ENCODE data around the gene MACROD2.

DNA sequence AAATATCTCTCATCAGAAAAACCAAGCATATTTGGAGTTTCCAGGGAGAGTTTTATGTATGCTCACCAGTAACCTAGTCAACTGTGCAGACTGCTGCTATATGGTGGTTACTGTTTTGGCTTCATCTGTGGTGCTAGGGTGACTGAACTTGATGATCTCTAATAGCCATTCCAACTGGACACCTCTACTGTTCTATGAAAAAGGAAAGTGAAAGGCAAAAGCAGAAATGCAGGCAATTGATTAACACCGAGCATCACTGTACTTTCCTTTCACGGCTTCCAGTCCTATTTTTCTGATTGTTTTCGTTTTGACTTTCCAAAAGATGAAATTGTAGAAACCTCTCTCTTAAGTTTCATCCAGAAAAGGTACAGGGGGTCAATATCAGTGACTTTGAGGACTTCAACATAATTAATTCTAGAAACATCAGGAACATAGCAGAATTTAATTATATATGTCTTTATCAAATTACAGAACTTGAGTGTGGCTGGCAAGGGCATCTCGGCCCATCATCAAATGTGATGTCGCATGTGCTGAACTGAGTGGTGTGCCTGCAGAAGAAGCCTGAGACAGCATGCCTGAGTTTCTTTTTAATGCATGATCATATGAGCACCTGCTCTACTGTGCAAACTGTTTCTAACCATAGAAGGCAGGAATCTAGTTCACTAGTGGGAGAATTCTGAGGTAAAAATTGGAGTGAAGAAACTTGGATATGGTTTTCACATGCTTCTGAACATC lies 806.4 kb downstream of the MACROD2 start:
- TF ChIP-seq RAD21 (IDR thresholded peaks at IDR 0.05; ENCODE audit: low read length) (no peak), POLR2A (IDR thresholded peaks at IDR 0.05; ENCODE audit: low read depth, low read length) (no peak), MAZ (IDR thresholded peaks at IDR 0.05; ENCODE audit: borderline replicate concordance, low read depth, low read length) (no peak), RCOR1 (IDR thresholded peaks at IDR 0.05; ENCODE audit: insufficient replicate concordance, low read length) (no peak), CEBPB (IDR thresholded peaks at IDR 0.05; ENCODE audit: low read depth, low read length) (no peak), CHD1 (IDR thresholded peaks at IDR 0.05; ENCODE audit: low read depth, low read length) (no peak), MAFK (IDR thresholded peaks at IDR 0.05; ENCODE audit: low read depth, low read length) (no peak), MXI1 (IDR thresholded peaks at IDR 0.05; ENCODE audit: borderline replicate concordance, low read depth, low read length) (no peak), FOS (IDR thresholded peaks at IDR 0.05; ENCODE audit: low read depth, low read length) (no peak)
- TF ChIP-seq, protein P1, sequence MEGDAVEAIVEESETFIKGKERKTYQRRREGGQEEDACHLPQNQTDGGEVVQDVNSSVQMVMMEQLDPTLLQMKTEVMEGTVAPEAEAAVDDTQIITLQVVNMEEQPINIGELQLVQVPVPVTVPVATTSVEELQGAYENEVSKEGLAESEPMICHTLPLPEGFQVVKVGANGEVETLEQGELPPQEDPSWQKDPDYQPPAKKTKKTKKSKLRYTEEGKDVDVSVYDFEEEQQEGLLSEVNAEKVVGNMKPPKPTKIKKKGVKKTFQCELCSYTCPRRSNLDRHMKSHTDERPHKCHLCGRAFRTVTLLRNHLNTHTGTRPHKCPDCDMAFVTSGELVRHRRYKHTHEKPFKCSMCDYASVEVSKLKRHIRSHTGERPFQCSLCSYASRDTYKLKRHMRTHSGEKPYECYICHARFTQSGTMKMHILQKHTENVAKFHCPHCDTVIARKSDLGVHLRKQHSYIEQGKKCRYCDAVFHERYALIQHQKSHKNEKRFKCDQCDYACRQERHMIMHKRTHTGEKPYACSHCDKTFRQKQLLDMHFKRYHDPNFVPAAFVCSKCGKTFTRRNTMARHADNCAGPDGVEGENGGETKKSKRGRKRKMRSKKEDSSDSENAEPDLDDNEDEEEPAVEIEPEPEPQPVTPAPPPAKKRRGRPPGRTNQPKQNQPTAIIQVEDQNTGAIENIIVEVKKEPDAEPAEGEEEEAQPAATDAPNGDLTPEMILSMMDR (conservative IDR thresholded peaks at IDR 0.05; ENCODE audit: low read depth, low read length), result no peak
- TF ChIP-seq, protein P2, sequence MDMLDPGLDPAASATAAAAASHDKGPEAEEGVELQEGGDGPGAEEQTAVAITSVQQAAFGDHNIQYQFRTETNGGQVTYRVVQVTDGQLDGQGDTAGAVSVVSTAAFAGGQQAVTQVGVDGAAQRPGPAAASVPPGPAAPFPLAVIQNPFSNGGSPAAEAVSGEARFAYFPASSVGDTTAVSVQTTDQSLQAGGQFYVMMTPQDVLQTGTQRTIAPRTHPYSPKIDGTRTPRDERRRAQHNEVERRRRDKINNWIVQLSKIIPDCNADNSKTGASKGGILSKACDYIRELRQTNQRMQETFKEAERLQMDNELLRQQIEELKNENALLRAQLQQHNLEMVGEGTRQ (IDR thresholded peaks at IDR 0.05; ENCODE audit: low read depth, low read length), result no peak

Data from IMR-90 (cell line).